A673 (cell line): ENCODE measurements around the gene SLC35F1. TPM values are rescaled to one million over a fixed set of nuclear protein-coding genes. Genes with fewer than 3 reads are reported as not detected.

Experiments
- BruUV-seq: library from RNA; stranded (reverse); fragments of 400-500 nt; replicated peaks from 2 replicates; lab custom pipeline; 2021; lab: Mats Ljungman, UMichigan
- CTCF ChIA-PET: fragments of 300-600 bp; sonication (Branson Sonifier 250); formaldehyde crosslinking; loops from one replicate; lab custom pipeline; 2022; ENCODE audit warnings: antibody characterized with exemption; lab: Charles Lee
- POLR2A ChIA-PET: fragments of 300-600 bp; sonication (Branson Sonifier 250); formaldehyde crosslinking; loops from one replicate; lab custom pipeline; 2022; ENCODE audit warnings: antibody characterized with exemption; ENCODE audit not compliant: low non-redundant PET; lab: Charles Lee
- DNase-seq: peaks from one replicate; pipeline ENCODE4 v3.0.0-alpha.2; 2015; ENCODE audit warnings: low spot score
- H3K27ac ChIP-seq: fragments of 200-600 bp; sonication (generic); 2 replicates; pipeline ENCODE4 v1.5.1; 2016; ENCODE audit warnings: mixed run types, low read depth, mild to moderate bottlenecking, mixed read lengths, antibody characterized with exemption, low read length; ENCODE audit not compliant: poor library complexity, severe bottlenecking
- H3K27me3 ChIP-seq: fragments of 200-600 bp; sonication (generic); replicated peaks from 2 replicates; pipeline ENCODE4 v1.6.1; 2017; ENCODE audit warnings: mixed run types, low read depth, mild to moderate bottlenecking, mixed read lengths, antibody characterized with exemption, low read length; ENCODE audit not compliant: insufficient read depth, poor library complexity
- H3K36me3 ChIP-seq: fragments of 200-600 bp; sonication (generic); 2 replicates; pipeline ENCODE4 v1.6.1; 2016; ENCODE audit warnings: mixed run types, mild to moderate bottlenecking, mixed read lengths, antibody characterized with exemption, low read length; ENCODE audit not compliant: insufficient read depth, poor library complexity, severe bottlenecking
- H3K4me1 ChIP-seq: fragments of 200-600 bp; sonication (generic); 2 replicates; pipeline ENCODE4 v1.6.1; 2017; ENCODE audit warnings: mixed run types, mild to moderate bottlenecking, mixed read lengths, antibody characterized with exemption, low read length; ENCODE audit not compliant: insufficient read depth, poor library complexity, severe bottlenecking
- H3K4me3 ChIP-seq: fragments of 200-600 bp; sonication (generic); 2 replicates; pipeline ENCODE4 v1.5.1; 2016; ENCODE audit warnings: low read depth, mixed run types, mild to moderate bottlenecking, mixed read lengths, low read length; ENCODE audit not compliant: poor library complexity, severe bottlenecking
- H3K9me3 ChIP-seq: fragments of 200-600 bp; sonication (generic); 2 replicates; pipeline ENCODE4 v1.6.1; 2016; ENCODE audit warnings: mixed run types, low read depth, mild to moderate bottlenecking, mixed read lengths, antibody characterized with exemption, low read length; ENCODE audit not compliant: poor library complexity, severe bottlenecking
- CTCF ChIP-seq: fragments of 300-800, 200-600 bp; sonication (generic); conservative IDR thresholded peaks from 2 replicates; pipeline ENCODE4 v1.5.1; 2017; ENCODE audit warnings: low read depth, mild to moderate bottlenecking, antibody characterized with exemption, low read length, moderate library complexity, mixed read lengths
- EZH2 ChIP-seq: fragments of 200-600 bp; sonication (generic); IDR thresholded peaks from 2 replicates; pipeline ENCODE4 v1.6.1; 2017; ENCODE audit warnings: borderline replicate concordance, low read depth, mild to moderate bottlenecking, mixed read lengths, antibody characterized with exemption, low read length; ENCODE audit not compliant: poor library complexity, severe bottlenecking
- intact Hi-C: fragments of 100-400 bp; cut with micrococcal nuclease; formaldehyde crosslinking; loops from one replicate; pipeline ENCODE4 v1.10.0; 2022; ENCODE audit not compliant: unreplicated experiment
- total RNA-seq: library from RNA; stranded (reverse); gene quantifications from 2 replicates; pipeline ENCODE4 v1.2.3, GENCODE V29; 2021

Gene SLC35F1
- total RNA-seq, 1 experiment from 2014 or later, result 5.3 TPM

GRCh38 chr6:118353564-118353963, 446.5 kb downstream of the SLC35F1 start:
- CTCF ChIA-PET, result no interaction called here
- Histone ChIP-seq H3K27ac (no peak overlapping the region), H3K9me3 (no peaks in the 10 kb centered on the region), H3K4me3 (no peak overlapping the region), H3K4me1 (no peaks in the 10 kb centered on the region), H3K36me3 (no peaks in the 10 kb centered on the region), H3K27me3 (peaks cover 11% of the 10 kb centered on the region)
- TF ChIP-seq CTCF, result no peak
- no peak for TF ChIP-seq EZH2
- POLR2A ChIA-PET, result no interaction called here
- no peak for DNase-seq
- intact Hi-C loops, result no loop called here
- BruUV-seq, result no TSS peak

GRCh38 chr6:118354641-118355040, 447.6 kb downstream of the SLC35F1 start:
- Histone ChIP-seq H3K27ac (no peak overlapping the region), H3K4me3 (no peak overlapping the region), H3K36me3 (no peaks in the 10 kb centered on the region), H3K27me3 (peaks cover 11% of the 10 kb centered on the region), H3K9me3 (no peaks in the 10 kb centered on the region), H3K4me1 (no peaks in the 10 kb centered on the region)
- no peak for TF ChIP-seq EZH2
- no peak for TF ChIP-seq CTCF
- intact Hi-C loops, result no loop called here
- ChIA-PET CTCF (no interaction called here), POLR2A (no interaction called here)
- no peak for DNase-seq
- no TSS peak for BruUV-seq

- no TSS peak for BruUV-seq
- DNase-seq, result no peak
- H3K27me3 ChIP-seq, result peaks cover 11% of the 10 kb centered on the region
- TF ChIP-seq CTCF (no peak), EZH2 (no peak)
- POLR2A ChIA-PET, result no interaction called here
- intact Hi-C loops, result no loop called here
- no peaks in the 10 kb centered on the region for H3K9me3 ChIP-seq
- no peak overlapping the region for H3K27ac ChIP-seq
- no peak overlapping the region for H3K4me3 ChIP-seq
- H3K4me1 ChIP-seq, result no peaks in the 10 kb centered on the region
- CTCF ChIA-PET, result interaction anchor here (0.7 kb wide), 1 partner anchor 762 kb away, joined by 3 read pairs; no protein-coding TSS in a partner anchor
- H3K36me3 ChIP-seq, result no peaks in the 10 kb centered on the region
These were observed 449.0 kb downstream of the SLC35F1 start for GRCh38 chr6:118356054-118356453.
